AG09309 (cell line): Measurements from ENCODE around the gene ASPRV1.
A peak's percentile ranks its signal among the peaks of the same experiment; 100 is the strongest.

Source experiments
- DNase-seq: peaks from one replicate; pipeline ENCODE4 v3.0.0-alpha.2; 2010; ENCODE audit warnings: low read depth
- H3K4me3 ChIP-seq: 2 replicates; pipeline ENCODE4 v1.5.1; 2011; ENCODE audit warnings: mild to moderate bottlenecking, low read depth, low read length, moderate library complexity; ENCODE audit not compliant: control insufficient read depth
- CTCF ChIP-seq: IDR thresholded peaks from 2 replicates; pipeline ENCODE4 v1.5.1; 2011; ENCODE audit warnings: mild to moderate bottlenecking, low read depth, low read length, inconsistent platforms; ENCODE audit not compliant: insufficient read depth, control insufficient read depth; ENCODE audit errors: missing control alignments

Gene ASPRV1

GRCh38 chr2:69983392-69983966 is 22.0 kb upstream of the ASPRV1 start:
- DNase-seq, result no peak
- no peak for TF ChIP-seq CTCF
- no peak overlapping the region for H3K4me3 ChIP-seq

GRCh38 chr2:69979902-69980807 is 18.7 kb upstream of the ASPRV1 start:
- no peak overlapping the region for H3K4me3 ChIP-seq
- no peak for TF ChIP-seq CTCF
- DNase-seq, result peak; percentile 41

GRCh38 chr2:69977906-69978482 is 16.6 kb upstream of the ASPRV1 start:
- no peak for DNase-seq
- no peak for TF ChIP-seq CTCF
- no peak overlapping the region for H3K4me3 ChIP-seq

- no peak for DNase-seq
- no peak overlapping the region for H3K4me3 ChIP-seq
- no peak for TF ChIP-seq CTCF
Observed at GRCh38 chr2:69977186-69977585, 15.8 kb upstream of the ASPRV1 start.

- no peak for DNase-seq
- TF ChIP-seq CTCF, result no peak
- no peak overlapping the region for H3K4me3 ChIP-seq
Observed at GRCh38 chr2:69975853-69976462, 14.5 kb upstream of the ASPRV1 start.

- TF ChIP-seq CTCF, result no peak
- no peak for DNase-seq
- H3K4me3 ChIP-seq, result no peak overlapping the region
Observed at GRCh38 chr2:69975136-69975852, 13.9 kb upstream of the ASPRV1 start.
